H9 (cell line): ENCODE results near the gene METTL26. TPM values are rescaled to one million over a fixed set of nuclear protein-coding genes. Genes with fewer than 3 reads are reported as not detected.

Source experiments
- DNase-seq: peaks from one replicate; pipeline ENCODE4 v3.0.0-alpha.2; 2017
- H2AFZ ChIP-seq: one replicate; pipeline ENCODE4 v1.6.1; 2013; ENCODE audit warnings: mild to moderate bottlenecking, low read length, control low read depth, moderate library complexity
- H2AK5ac ChIP-seq: 2 replicates; pipeline ENCODE4 v1.6.1; 2013; ENCODE audit warnings: low read length, control low read depth, mixed read lengths; ENCODE audit not compliant: insufficient read length
- H2BK120ac ChIP-seq: one replicate; pipeline ENCODE4 v1.6.1; 2013; ENCODE audit warnings: low read depth, mild to moderate bottlenecking, low read length, control low read depth, inconsistent platforms; ENCODE audit not compliant: poor library complexity, severe bottlenecking
- H2BK12ac ChIP-seq: 2 replicates; pipeline ENCODE4 v1.6.1; 2013; ENCODE audit warnings: low read length, control low read depth, mixed read lengths, low read depth; ENCODE audit not compliant: insufficient read length
- H2BK15ac ChIP-seq: 2 replicates; pipeline ENCODE4 v1.6.1; 2013; ENCODE audit warnings: low read depth, low read length, control low read depth
- H2BK20ac ChIP-seq: one replicate; pipeline ENCODE4 v1.6.1; 2013; ENCODE audit warnings: low read depth, mild to moderate bottlenecking, low read length, control low read depth, inconsistent platforms; ENCODE audit not compliant: poor library complexity, severe bottlenecking
- H2BK5ac ChIP-seq: 2 replicates; pipeline ENCODE4 v1.6.1; 2013; ENCODE audit warnings: low read length, control low read depth, mixed read lengths; ENCODE audit not compliant: insufficient read length
- H3K14ac ChIP-seq: 2 replicates; pipeline ENCODE4 v1.6.1; 2013; ENCODE audit warnings: low read length, control low read depth; ENCODE audit not compliant: insufficient read depth
- H3K18ac ChIP-seq: 2 replicates; pipeline ENCODE4 v1.6.1; 2013; ENCODE audit warnings: low read depth, mild to moderate bottlenecking, mixed read lengths, low read length, control low read depth; ENCODE audit not compliant: insufficient read length
- H3K23ac ChIP-seq: 2 replicates; pipeline ENCODE4 v1.6.1; 2013; ENCODE audit warnings: low read length, control low read depth, mixed read lengths, low read depth; ENCODE audit not compliant: insufficient read length
- H3K23me2 ChIP-seq: 2 replicates; pipeline ENCODE4 v1.6.1; 2013; ENCODE audit warnings: low read depth, mild to moderate bottlenecking, mixed read lengths, low read length, control low read depth; ENCODE audit not compliant: insufficient read length, poor library complexity, severe bottlenecking
- H3K27ac ChIP-seq: 2 replicates; pipeline ENCODE4 v1.5.1; 2013; ENCODE audit warnings: low read length, control low read depth, mixed read lengths, low read depth; ENCODE audit not compliant: insufficient read length
- H3K27me3 ChIP-seq: 2 replicates; pipeline ENCODE4 v1.6.1; 2013; ENCODE audit warnings: low read length, control low read depth, inconsistent platforms; ENCODE audit not compliant: insufficient read depth
- H3K4ac ChIP-seq: 2 replicates; pipeline ENCODE4 v1.6.1; 2013; ENCODE audit warnings: low read depth, mild to moderate bottlenecking, control low read depth, inconsistent platforms, low read length, moderate library complexity
- H3K4me1 ChIP-seq: 2 replicates; pipeline ENCODE4 v1.6.1; 2013; ENCODE audit warnings: low read length, control low read depth, inconsistent platforms; ENCODE audit not compliant: insufficient read depth
- H3K4me2 ChIP-seq: 2 replicates; pipeline ENCODE4 v1.6.1; 2013; ENCODE audit warnings: low read length, control low read depth, mixed read lengths; ENCODE audit not compliant: insufficient read length, insufficient read depth
- H3K56ac ChIP-seq: 2 replicates; pipeline ENCODE4 v1.6.1; 2013; ENCODE audit warnings: low read depth, mild to moderate bottlenecking, mixed read lengths, low read length, control low read depth; ENCODE audit not compliant: insufficient read length
- H3K79me1 ChIP-seq: 2 replicates; pipeline ENCODE4 v1.6.1; 2013; ENCODE audit warnings: low read depth, mild to moderate bottlenecking, moderate library complexity, low read length, control low read depth, inconsistent platforms; ENCODE audit not compliant: insufficient read depth, poor library complexity, severe bottlenecking
- H3K79me2 ChIP-seq: 2 replicates; pipeline ENCODE4 v1.6.1; 2013; ENCODE audit warnings: low read length, control low read depth, inconsistent platforms; ENCODE audit not compliant: insufficient read depth
- H3K9ac ChIP-seq: 2 replicates; pipeline ENCODE4 v1.6.1; 2013; ENCODE audit warnings: low read length, control low read depth, mixed read lengths; ENCODE audit not compliant: insufficient read length; ENCODE audit errors: extremely low read depth
- H3K9me3 ChIP-seq: one replicate; pipeline ENCODE4 v1.6.1; 2013; ENCODE audit warnings: low read depth, low read length, inconsistent platforms; ENCODE audit not compliant: control insufficient read depth
- H3T11ph ChIP-seq: one replicate; pipeline ENCODE4 v1.6.1; 2013; ENCODE audit warnings: mild to moderate bottlenecking, low read length, control low read depth, inconsistent platforms
- H4K20me1 ChIP-seq: one replicate; pipeline ENCODE4 v1.6.1; 2013; ENCODE audit not compliant: control insufficient read depth, insufficient read length, insufficient read depth
- H4K5ac ChIP-seq: 2 replicates; pipeline ENCODE4 v1.6.1; 2013; ENCODE audit warnings: low read depth, mild to moderate bottlenecking, mixed read lengths, low read length, control low read depth; ENCODE audit not compliant: insufficient read length
- H4K8ac ChIP-seq: replicated peaks from 2 replicates; pipeline ENCODE4 v1.6.1; 2013; ENCODE audit warnings: low read length, control low read depth, mixed read lengths, low read depth; ENCODE audit not compliant: insufficient read length
- H4K91ac ChIP-seq: 2 replicates; pipeline ENCODE4 v1.6.1; 2013; ENCODE audit warnings: low read depth, mild to moderate bottlenecking, moderate library complexity, mixed read lengths, low read length, control low read depth; ENCODE audit not compliant: insufficient read length
- H3K27ac Mint-ChIP-seq, 3 experiments: 2 replicates in 2 of 3; 3 replicates in 1 of 3; pipeline ENCODE4 v1.8.0; 2020 to 2021; ENCODE audit warnings: mixed read lengths in 3 of 3, mild to moderate bottlenecking in 1 of 3, moderate library complexity in 1 of 3
- H3K27me3 Mint-ChIP-seq: 2 replicates; pipeline ENCODE4 v1.8.0; 2021; ENCODE audit warnings: low read depth, mild to moderate bottlenecking, moderate library complexity, mixed read lengths
- H3K36me3 Mint-ChIP-seq, 3 experiments: 2 replicates in 2 of 3; 3 replicates in 1 of 3; pipeline ENCODE4 v1.8.0; 2020 to 2021; ENCODE audit warnings: low read depth in 3 of 3, mixed read lengths in 3 of 3; ENCODE audit not compliant: insufficient read depth in 1 of 3
- H3K4me1 Mint-ChIP-seq, 2 experiments: 2 replicates each; pipeline ENCODE4 v1.8.0; 2020; ENCODE audit warnings: mixed read lengths in 2 of 2
- H3K4me3 Mint-ChIP-seq, 2 experiments: 2 replicates in 1 of 2; 3 replicates in 1 of 2; pipeline ENCODE4 v1.8.0; 2020 to 2021; ENCODE audit warnings: mild to moderate bottlenecking in 2 of 2, mixed read lengths in 2 of 2, moderate library complexity in 1 of 2
- H3K9me3 Mint-ChIP-seq, 2 experiments: 2 replicates in 1 of 2; 3 replicates in 1 of 2; pipeline ENCODE4 v1.8.0; 2020; ENCODE audit warnings: mild to moderate bottlenecking in 2 of 2, mixed read lengths in 2 of 2, moderate library complexity in 1 of 2
- WGBS: extraction: QIAGEN DNeasy Blood & Tissue Kit; methylation state at CpG from one replicate; pipeline ENCODE4 v1.1.7; 2013; ENCODE audit warnings: missing lambda C conversion rate, low lambda C conversion rate, mixed read lengths; ENCODE audit not compliant: insufficient read length; ENCODE audit errors: extremely low coverage; 5-methylcytosine and 5-hydroxymethylcytosine counted together
- total RNA-seq: library from RNA; stranded (reverse); gene quantifications from 2 replicates; pipeline ENCODE4 v1.2.1, GENCODE V29; 2021
- TF ChIP-seq, protein P1 (sequence below): fragments of 200-600 bp; sonication (generic); conservative IDR thresholded peaks from 3 replicates; pipeline ENCODE4 v1.8.0; 2021; ENCODE audit warnings: antibody characterized with exemption, mild to moderate bottlenecking

Gene METTL26
- total RNA-seq, 1 experiment from 2014 or later: 108 TPM

GRCh38 chr16:652454-653305, 16.6 kb upstream of the METTL26 start:
- Mint-ChIP-seq H3K27me3 (no peaks in the 10 kb centered on the region), H3K4me1 (peaks cover 0 to 9% of the 10 kb centered on the region in 2 experiments; a peak in 2 of 4 replicates), H3K36me3 (no peaks in the 10 kb centered on the region), H3K4me3 (no peak overlapping the region), H3K9me3 (no peaks in the 10 kb centered on the region), H3K27ac (no peak overlapping the region)
- no peak for DNase-seq
- H3K27ac ChIP-seq: no peak overlapping the region
- no peak overlapping the region for H4K5ac ChIP-seq
- no peak overlapping the region for H4K91ac ChIP-seq
- no peak overlapping the region for H3K4ac ChIP-seq
- H3K9ac ChIP-seq: no peak overlapping the region
- no peak overlapping the region for H3K23ac ChIP-seq
- no peak overlapping the region for H2BK12ac ChIP-seq
- no peaks in the 10 kb centered on the region for H3K4me1 ChIP-seq
- no peak overlapping the region for H2AK5ac ChIP-seq
- TF ChIP-seq, protein P1, sequence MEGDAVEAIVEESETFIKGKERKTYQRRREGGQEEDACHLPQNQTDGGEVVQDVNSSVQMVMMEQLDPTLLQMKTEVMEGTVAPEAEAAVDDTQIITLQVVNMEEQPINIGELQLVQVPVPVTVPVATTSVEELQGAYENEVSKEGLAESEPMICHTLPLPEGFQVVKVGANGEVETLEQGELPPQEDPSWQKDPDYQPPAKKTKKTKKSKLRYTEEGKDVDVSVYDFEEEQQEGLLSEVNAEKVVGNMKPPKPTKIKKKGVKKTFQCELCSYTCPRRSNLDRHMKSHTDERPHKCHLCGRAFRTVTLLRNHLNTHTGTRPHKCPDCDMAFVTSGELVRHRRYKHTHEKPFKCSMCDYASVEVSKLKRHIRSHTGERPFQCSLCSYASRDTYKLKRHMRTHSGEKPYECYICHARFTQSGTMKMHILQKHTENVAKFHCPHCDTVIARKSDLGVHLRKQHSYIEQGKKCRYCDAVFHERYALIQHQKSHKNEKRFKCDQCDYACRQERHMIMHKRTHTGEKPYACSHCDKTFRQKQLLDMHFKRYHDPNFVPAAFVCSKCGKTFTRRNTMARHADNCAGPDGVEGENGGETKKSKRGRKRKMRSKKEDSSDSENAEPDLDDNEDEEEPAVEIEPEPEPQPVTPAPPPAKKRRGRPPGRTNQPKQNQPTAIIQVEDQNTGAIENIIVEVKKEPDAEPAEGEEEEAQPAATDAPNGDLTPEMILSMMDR: no peak
- no peak overlapping the region; the same call in 1 of the 2 replicates for H3K14ac ChIP-seq
- H3T11ph ChIP-seq: no peak overlapping the region
- H4K20me1 ChIP-seq: no peaks in the 10 kb centered on the region
- no peak overlapping the region for H2BK120ac ChIP-seq
- H2BK5ac ChIP-seq: no peak overlapping the region
- H3K79me2 ChIP-seq: no peaks in the 10 kb centered on the region
- H3K18ac ChIP-seq: no peak overlapping the region
- no peaks in the 10 kb centered on the region for H3K79me1 ChIP-seq
- WGBS: no CpG with 5 or more reads among the region's 28 CpGs
- H2AFZ ChIP-seq: no peak overlapping the region
- H3K4me2 ChIP-seq: no peak overlapping the region
- peaks cover 9% of the 10 kb centered on the region for H3K23me2 ChIP-seq
- no peak overlapping the region for H2BK15ac ChIP-seq
- H4K8ac ChIP-seq: no peak overlapping the region
- no peaks in the 10 kb centered on the region for H3K9me3 ChIP-seq
- no peak overlapping the region for H3K56ac ChIP-seq
- H2BK20ac ChIP-seq: no peak overlapping the region
- H3K27me3 ChIP-seq: no peaks in the 10 kb centered on the region
